ENCODE results near the gene PPP2R1B. TPM values are rescaled to one million over a fixed set of nuclear protein-coding genes. Genes with fewer than 3 reads are reported as not detected.
A peak's percentile ranks its signal among the peaks of the same experiment; 100 is the strongest.

PPP2R1B gene
- total RNA-seq, 6 donors from 2014 or later = 11.3 to 31.8 (median 22.0) TPM

- DNase-seq = no peak
- H3K27me3 ChIP-seq = no peaks in the 10 kb centered on the region
- no peak for ATAC-seq (ENCODE audit: low FRiP score in 2 of 2)
- TF ChIP-seq POLR2A (IDR thresholded peaks at IDR 0.05) (no peak), EP300 (IDR thresholded peaks at IDR 0.05) (no peak), CTCF (IDR thresholded peaks at IDR 0.05) (no peak), POLR2AphosphoS5 (IDR thresholded peaks at IDR 0.05) (no peak)
- H3K9me3 ChIP-seq = no peaks in the 10 kb centered on the region
- peaks cover 0 to 58% (median 21%) of the 10 kb centered on the region in 4 donors for H3K36me3 ChIP-seq
- no peak overlapping the region for H3K27ac ChIP-seq
- 87 to 100% methylated on average over 4 of the region's 4 CpGs for WGBS, 2 donors
- H3K4me3 ChIP-seq = no peak overlapping the region
- H3K4me1 ChIP-seq = peaks cover 0 to 7% (median 0%) of the 10 kb centered on the region in 4 donors
Measured at GRCh38 chr11:111714522-111714921, 51.7 kb downstream of the PPP2R1B start.

GRCh38 chr11:111707691-111708067, 58.5 kb downstream of the PPP2R1B start:
- Histone ChIP-seq H3K27ac (peak overlapping the region in 3 of 4 donors; percentile 23 to 74 (median 48)), H3K4me3 (no peak overlapping the region), H3K9me3 (no peaks in the 10 kb centered on the region), H3K4me1 (peaks cover 8 to 21% (median 14%) of the 10 kb centered on the region in 4 donors), H3K36me3 (peaks cover 0 to 77% (median 27%) of the 10 kb centered on the region in 4 donors), H3K27me3 (no peaks in the 10 kb centered on the region)
- TF ChIP-seq POLR2A (IDR thresholded peaks at IDR 0.05) = no peak
- TF ChIP-seq EP300 (IDR thresholded peaks at IDR 0.05) = no peak
- TF ChIP-seq CTCF (IDR thresholded peaks at IDR 0.05) = no peak
- TF ChIP-seq POLR2AphosphoS5 (IDR thresholded peaks at IDR 0.05) = no peak
- ATAC-seq (ENCODE audit: low FRiP score in 2 of 2) (no peak), DNase-seq (no peak)
- 81 to 87% methylated on average over 5 of the region's 5 CpGs for WGBS, 2 donors

- Histone ChIP-seq H3K27ac (peak overlapping the region; percentile 28 to 74 (median 68)), H3K4me1 (peaks cover 8 to 21% (median 14%) of the 10 kb centered on the region in 4 donors), H3K36me3 (peaks cover 0 to 72% (median 22%) of the 10 kb centered on the region in 4 donors), H3K9me3 (no peaks in the 10 kb centered on the region), H3K27me3 (no peaks in the 10 kb centered on the region), H3K4me3 (no peak overlapping the region)
- DNase-seq (peak in 1 of 2 donors; percentile 61), ATAC-seq (ENCODE audit: low FRiP score in 2 of 2) (peak; percentile 34 to 81)
- TF ChIP-seq CTCF (IDR thresholded peaks at IDR 0.05) (no peak), EP300 (IDR thresholded peaks at IDR 0.05) (peak in 2 of 4 donors; percentile 87 to 91), POLR2AphosphoS5 (IDR thresholded peaks at IDR 0.05) (peak; percentile 39 to 69)
- WGBS, 2 donors = 24 to 27% methylated on average over 9 of the region's 9 CpGs
Measured at GRCh38 chr11:111707039-111707690, 59.0 kb downstream of the PPP2R1B start.

GRCh38 chr11:111703576-111703975, 62.6 kb downstream of the PPP2R1B start:
- ATAC-seq (ENCODE audit: low FRiP score in 2 of 2) = no peak
- WGBS, 2 donors = 77 to 88% methylated on average over 1 of the region's 1 CpG
- Histone ChIP-seq H3K4me3 (no peak overlapping the region), H3K27ac (no peak overlapping the region), H3K4me1 (peaks cover 8 to 27% (median 18%) of the 10 kb centered on the region in 4 donors), H3K9me3 (no peaks in the 10 kb centered on the region), H3K27me3 (no peaks in the 10 kb centered on the region), H3K36me3 (peaks cover 0 to 57% (median 20%) of the 10 kb centered on the region in 4 donors)
- no peak for DNase-seq
- no peak for TF ChIP-seq POLR2A (IDR thresholded peaks at IDR 0.05)
- TF ChIP-seq POLR2AphosphoS5 (IDR thresholded peaks at IDR 0.05) = no peak
- no peak for TF ChIP-seq CTCF (IDR thresholded peaks at IDR 0.05)
- no peak for TF ChIP-seq EP300 (IDR thresholded peaks at IDR 0.05)

GRCh38 chr11:111702623-111703022, 63.6 kb downstream of the PPP2R1B start:
- Histone ChIP-seq H3K4me1 (peaks cover 5 to 21% (median 15%) of the 10 kb centered on the region in 4 donors), H3K9me3 (no peaks in the 10 kb centered on the region), H3K36me3 (peaks cover 0 to 51% (median 20%) of the 10 kb centered on the region in 4 donors), H3K4me3 (no peak overlapping the region), H3K27ac (no peak overlapping the region), H3K27me3 (no peaks in the 10 kb centered on the region)
- TF ChIP-seq EP300 (IDR thresholded peaks at IDR 0.05) (no peak), CTCF (IDR thresholded peaks at IDR 0.05) (no peak), POLR2AphosphoS5 (IDR thresholded peaks at IDR 0.05) (no peak), POLR2A (IDR thresholded peaks at IDR 0.05) (no peak)
- no peak for ATAC-seq (ENCODE audit: low FRiP score in 2 of 2)
- WGBS, 2 donors = 89 to 92% methylated on average over 5 of the region's 5 CpGs
- DNase-seq = no peak

Data from upper lobe of left lung (tissue), 6 donors.